Calu3 (cell line): Measurements from ENCODE around the gene ERN1. TPM values are rescaled to one million over a fixed set of nuclear protein-coding genes. Genes with fewer than 3 reads are reported as not detected.

Experiments used
- BruUV-seq: library from RNA; stranded (reverse); fragments of 400-500 nt; replicated peaks from 2 replicates; lab custom pipeline; 2021; lab: Mats Ljungman, UMichigan
- CTCF ChIA-PET: fragments of 300-600 bp; sonication (Branson Sonifier 250); formaldehyde crosslinking; loops from one replicate; lab custom pipeline; 2022; ENCODE audit warnings: antibody characterized with exemption; lab: Charles Lee
- DNase-seq: peaks from one replicate; pipeline ENCODE4 v3.0.0; 2022
- H3K27ac Mint-ChIP-seq: one replicate; pipeline ENCODE4 v1.8.0; 2022; ENCODE audit warnings: mixed read lengths; ENCODE audit not compliant: unreplicated experiment
- H3K27me3 Mint-ChIP-seq: one replicate; pipeline ENCODE4 v1.8.0; 2022; ENCODE audit warnings: mixed read lengths; ENCODE audit not compliant: unreplicated experiment
- H3K36me3 Mint-ChIP-seq: one replicate; pipeline ENCODE4 v1.8.0; 2022; ENCODE audit warnings: mild to moderate bottlenecking, moderate library complexity, mixed read lengths; ENCODE audit not compliant: insufficient read depth, unreplicated experiment
- H3K4me1 Mint-ChIP-seq: one replicate; pipeline ENCODE4 v1.8.0; 2022; ENCODE audit warnings: mild to moderate bottlenecking, low read depth, mixed read lengths; ENCODE audit not compliant: unreplicated experiment
- H3K4me3 Mint-ChIP-seq: one replicate; pipeline ENCODE4 v1.8.0; 2022; ENCODE audit warnings: mild to moderate bottlenecking, low read depth, moderate library complexity, mixed read lengths; ENCODE audit not compliant: unreplicated experiment
- H3K9me3 Mint-ChIP-seq: one replicate; pipeline ENCODE4 v1.8.0; 2022; ENCODE audit warnings: low read depth, mixed read lengths; ENCODE audit not compliant: unreplicated experiment
- intact Hi-C: fragments of 100-400 bp; cut with micrococcal nuclease; formaldehyde crosslinking; loops from one replicate; pipeline ENCODE4 v1.10.0; 2022; ENCODE audit not compliant: unreplicated experiment
- total RNA-seq: library from RNA; stranded (reverse); gene quantifications from 2 replicates; pipeline ENCODE4 v1.2.3, GENCODE V29; 2022
- TF ChIP-seq, protein P1 (sequence below): fragments of 200-600 bp; IDR thresholded peaks from one replicate; pipeline ENCODE4 v1.8.0; 2022; ENCODE audit warnings: antibody characterized with exemption; ENCODE audit not compliant: unreplicated experiment

ERN1 gene
- total RNA-seq, 1 experiment from 2014 or later = 16.5 TPM

DNA sequence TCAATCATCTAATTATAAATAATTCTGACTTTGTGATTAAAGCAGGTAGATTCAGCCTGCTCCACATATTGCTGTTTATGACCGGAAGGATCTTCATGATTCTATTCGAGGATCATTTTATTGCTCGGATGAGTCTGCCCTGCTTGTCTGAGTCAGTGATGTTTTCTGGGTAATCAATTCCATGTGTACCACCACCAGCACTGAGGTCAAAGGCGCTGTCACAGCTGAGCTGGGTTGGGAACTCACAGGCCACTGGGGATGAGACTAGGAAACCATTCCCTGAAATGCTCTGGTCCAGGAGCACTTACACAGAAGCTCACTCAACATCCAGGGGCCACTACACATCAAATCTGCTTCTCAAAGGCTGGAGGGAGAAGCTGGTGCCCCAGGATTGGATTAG lies 30.4 kb upstream of the ERN1 start:
- intact Hi-C loops = no loop called here
- no peaks in the 10 kb centered on the region for H3K27me3 Mint-ChIP-seq
- BruUV-seq = no TSS peak
- H3K27ac Mint-ChIP-seq = no peak overlapping the region
- CTCF ChIA-PET = no interaction called here
- H3K4me3 Mint-ChIP-seq = no peak overlapping the region
- H3K36me3 Mint-ChIP-seq = no peaks in the 10 kb centered on the region
- peaks cover 13% of the 10 kb centered on the region for H3K4me1 Mint-ChIP-seq
- no peak for DNase-seq
- no peaks in the 10 kb centered on the region for H3K9me3 Mint-ChIP-seq
- TF ChIP-seq, protein P1, sequence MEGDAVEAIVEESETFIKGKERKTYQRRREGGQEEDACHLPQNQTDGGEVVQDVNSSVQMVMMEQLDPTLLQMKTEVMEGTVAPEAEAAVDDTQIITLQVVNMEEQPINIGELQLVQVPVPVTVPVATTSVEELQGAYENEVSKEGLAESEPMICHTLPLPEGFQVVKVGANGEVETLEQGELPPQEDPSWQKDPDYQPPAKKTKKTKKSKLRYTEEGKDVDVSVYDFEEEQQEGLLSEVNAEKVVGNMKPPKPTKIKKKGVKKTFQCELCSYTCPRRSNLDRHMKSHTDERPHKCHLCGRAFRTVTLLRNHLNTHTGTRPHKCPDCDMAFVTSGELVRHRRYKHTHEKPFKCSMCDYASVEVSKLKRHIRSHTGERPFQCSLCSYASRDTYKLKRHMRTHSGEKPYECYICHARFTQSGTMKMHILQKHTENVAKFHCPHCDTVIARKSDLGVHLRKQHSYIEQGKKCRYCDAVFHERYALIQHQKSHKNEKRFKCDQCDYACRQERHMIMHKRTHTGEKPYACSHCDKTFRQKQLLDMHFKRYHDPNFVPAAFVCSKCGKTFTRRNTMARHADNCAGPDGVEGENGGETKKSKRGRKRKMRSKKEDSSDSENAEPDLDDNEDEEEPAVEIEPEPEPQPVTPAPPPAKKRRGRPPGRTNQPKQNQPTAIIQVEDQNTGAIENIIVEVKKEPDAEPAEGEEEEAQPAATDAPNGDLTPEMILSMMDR = no peak

DNA sequence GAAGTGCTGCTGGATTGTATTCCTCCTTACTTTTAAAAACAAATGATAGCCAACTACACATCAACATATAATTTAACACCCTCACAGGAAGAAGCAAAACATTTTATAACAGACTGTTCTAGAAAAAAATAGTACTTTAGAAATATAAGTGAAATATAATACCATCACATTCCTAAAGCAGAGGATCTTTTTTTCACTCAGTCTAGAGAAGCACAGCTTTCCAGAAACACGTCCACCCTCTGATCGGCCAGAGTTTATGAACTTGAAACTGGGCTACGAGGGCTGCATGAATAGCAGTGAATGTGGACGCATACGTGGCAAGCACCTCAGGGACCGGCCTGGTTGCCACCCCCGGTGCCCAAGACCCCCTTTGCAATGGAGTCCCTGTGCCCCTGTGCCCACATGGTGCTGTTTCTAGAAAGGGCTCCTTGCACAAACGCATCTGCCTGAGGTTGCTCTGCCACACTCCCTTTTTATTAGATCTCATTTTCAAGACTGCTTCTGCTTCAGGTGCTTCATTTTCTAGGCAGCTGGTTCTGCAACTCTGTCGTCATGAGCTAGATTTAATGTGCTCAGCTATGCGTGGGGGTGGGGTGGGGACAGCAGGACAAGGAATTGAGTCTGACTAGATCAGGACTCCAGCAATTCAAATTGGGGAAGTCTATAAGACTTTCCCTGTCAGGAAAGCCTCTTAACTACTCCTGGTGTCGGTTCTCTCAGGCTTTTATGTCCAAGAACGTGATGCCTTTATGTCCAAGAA lies 29.1 kb upstream of the ERN1 start:
- H3K4me3 Mint-ChIP-seq = no peak overlapping the region
- DNase-seq = no peak
- no peaks in the 10 kb centered on the region for H3K9me3 Mint-ChIP-seq
- no TSS peak for BruUV-seq
- H3K4me1 Mint-ChIP-seq = peaks cover 14% of the 10 kb centered on the region
- CTCF ChIA-PET = interaction anchor here (0.6 to 0.7 kb wide), 2 partner anchors 9 to 18 kb away, joined by 3 to 4 read pairs; no protein-coding TSS in a partner anchor
- TF ChIP-seq, protein P1 = no peak
- H3K27me3 Mint-ChIP-seq = no peaks in the 10 kb centered on the region
- intact Hi-C loops = no loop called here
- no peaks in the 10 kb centered on the region for H3K36me3 Mint-ChIP-seq
- no peak overlapping the region for H3K27ac Mint-ChIP-seq

DNA sequence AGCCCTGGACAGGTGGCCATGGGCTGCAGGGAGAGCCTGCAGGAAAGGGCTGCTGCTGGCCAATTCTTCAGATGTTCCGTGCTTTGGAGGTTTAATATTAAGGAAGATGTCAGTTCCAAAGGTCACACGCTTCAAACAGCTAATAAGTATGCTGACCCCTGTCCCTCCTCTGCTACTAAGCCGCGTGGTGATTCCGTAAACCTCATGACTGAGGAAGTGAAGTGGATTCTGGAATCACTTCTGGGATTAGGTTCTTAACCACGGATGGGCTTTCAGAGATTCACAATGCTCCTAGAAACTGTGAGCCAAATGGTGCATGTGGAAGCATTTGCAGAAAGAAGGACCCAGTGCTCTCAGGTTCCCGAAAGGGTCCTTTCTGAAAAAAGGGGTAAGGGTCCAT lies 28.5 kb upstream of the ERN1 start:
- TF ChIP-seq, protein P1 = no peak
- no TSS peak for BruUV-seq
- H3K27ac Mint-ChIP-seq = no peak overlapping the region
- CTCF ChIA-PET = no interaction called here
- intact Hi-C loops = no loop called here
- no peak for DNase-seq
- H3K9me3 Mint-ChIP-seq = no peaks in the 10 kb centered on the region
- H3K4me1 Mint-ChIP-seq = peaks cover 14% of the 10 kb centered on the region
- H3K36me3 Mint-ChIP-seq = no peaks in the 10 kb centered on the region
- no peak overlapping the region for H3K4me3 Mint-ChIP-seq
- H3K27me3 Mint-ChIP-seq = no peaks in the 10 kb centered on the region

DNA sequence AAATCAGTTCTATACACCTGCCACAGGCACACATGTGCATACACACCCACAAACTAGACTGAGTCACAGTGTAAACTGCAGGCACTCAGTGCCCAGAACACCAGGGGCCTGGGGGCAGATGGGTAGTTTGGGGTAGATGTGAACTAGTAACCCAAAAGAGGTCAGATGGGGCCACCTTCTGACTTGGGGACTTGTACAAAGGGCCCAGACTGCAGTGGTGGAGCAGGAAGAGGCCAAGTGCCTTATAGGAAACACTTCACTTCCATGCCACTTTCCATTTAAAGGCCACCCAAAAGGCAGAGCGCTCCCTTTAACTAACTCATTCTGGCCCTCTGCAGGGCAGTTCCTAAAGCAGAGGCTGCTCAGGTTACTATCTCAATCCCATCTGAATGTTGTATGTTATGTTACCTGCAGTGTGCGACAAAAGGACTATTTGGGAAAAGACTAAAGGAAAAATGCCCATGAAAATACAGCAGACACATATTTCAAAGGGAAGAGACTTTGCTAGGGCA lies 27.8 kb upstream of the ERN1 start:
- BruUV-seq = no TSS peak
- H3K27me3 Mint-ChIP-seq = no peaks in the 10 kb centered on the region
- DNase-seq = no peak

More for the DNA sequence above, 27.8 kb upstream of the ERN1 start:
- Mint-ChIP-seq H3K27ac (no peak overlapping the region), H3K4me3 (no peak overlapping the region), H3K4me1 (peaks cover 14% of the 10 kb centered on the region), H3K9me3 (no peaks in the 10 kb centered on the region), H3K36me3 (no peaks in the 10 kb centered on the region)
- TF ChIP-seq, protein P1 = no peak
- CTCF ChIA-PET = no interaction called here
- intact Hi-C loops = no loop called here
